Measurements from ENCODE around the gene TSBP1.

The TSBP1 gene

GRCh38 chr6:32393665-32394420, 22.1 kb upstream of the TSBP1 start:
- TF ChIP-seq GATA2 (IDR thresholded peaks at IDR 0.05; ENCODE audit: low read depth, low read length), result no peak

- TF ChIP-seq GATA2 (IDR thresholded peaks at IDR 0.05; ENCODE audit: low read depth, low read length) (no peak), GATA3 (IDR thresholded peaks at IDR 0.05; ENCODE audit: low read depth, low read length) (no peak)
Measured at GRCh38 chr6:32391505-32391904, 19.8 kb upstream of the TSBP1 start.

DNA sequence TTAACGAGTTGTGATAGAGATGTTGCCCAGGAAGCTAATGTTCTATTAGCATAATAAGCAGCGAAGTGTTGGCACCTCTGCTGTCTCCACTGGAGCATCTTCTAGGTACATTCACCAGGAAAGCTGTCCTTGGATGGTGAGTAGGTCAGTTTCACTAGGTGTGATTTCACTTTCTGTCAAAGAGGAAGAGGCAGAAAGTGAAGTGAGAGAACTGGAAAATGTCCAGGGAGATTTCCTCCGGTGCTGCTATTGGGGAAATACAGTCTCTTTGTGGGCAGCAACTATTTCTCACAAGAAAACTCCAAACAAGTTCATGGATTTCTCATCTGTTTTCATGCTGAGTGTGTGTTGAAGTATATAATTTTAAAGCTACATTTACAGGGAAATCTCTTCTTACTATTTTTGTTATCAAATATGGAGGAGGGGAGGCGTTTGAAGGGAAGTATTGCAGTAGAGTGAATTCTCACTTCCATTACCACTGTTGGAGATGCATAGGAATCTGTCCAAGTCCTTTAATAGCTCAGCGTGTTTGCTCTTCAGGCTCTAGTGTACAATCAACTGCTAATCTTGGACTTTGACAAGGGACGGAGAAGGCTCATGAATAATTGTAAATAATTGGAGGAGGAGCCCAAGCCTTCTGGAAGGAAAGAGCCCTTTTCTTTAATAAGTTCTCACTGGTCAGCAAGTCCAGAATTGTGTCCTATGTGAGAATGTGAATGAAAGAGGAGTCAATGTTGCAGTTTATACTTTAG, 16.1 kb upstream of the TSBP1 start:
- no peak for TF ChIP-seq GATA3 (IDR thresholded peaks at IDR 0.05; ENCODE audit: low read depth, low read length)
- no peak for TF ChIP-seq GATA2 (IDR thresholded peaks at IDR 0.05; ENCODE audit: low read depth, low read length)

DNA sequence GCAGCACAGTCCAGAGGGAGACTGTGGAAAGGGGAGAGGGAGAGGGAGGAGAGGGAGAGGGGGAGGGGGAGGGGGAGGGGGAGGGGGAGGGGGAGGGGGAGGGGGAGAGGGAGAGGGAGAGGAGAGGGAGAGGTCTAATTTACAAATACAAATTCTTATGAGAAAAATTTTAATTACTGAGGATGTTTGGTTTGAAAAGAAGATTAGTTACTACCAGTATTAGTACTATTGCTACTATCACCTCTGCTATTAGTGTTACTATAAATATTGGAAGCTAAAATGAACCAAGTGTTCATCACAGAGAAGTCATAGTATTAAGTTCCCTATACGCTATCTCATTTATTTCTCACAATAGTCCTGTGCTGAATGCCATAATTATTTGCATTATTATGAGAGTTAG, 14.3 kb upstream of the TSBP1 start:
- TF ChIP-seq GATA2 (IDR thresholded peaks at IDR 0.05; ENCODE audit: low read depth, low read length) (no peak), GATA3 (IDR thresholded peaks at IDR 0.05; ENCODE audit: low read depth, low read length) (no peak)

GRCh38 chr6:32382757-32383420, 11.2 kb upstream of the TSBP1 start:
- TF ChIP-seq GATA2 (IDR thresholded peaks at IDR 0.05; ENCODE audit: low read depth, low read length) (no peak), GATA3 (IDR thresholded peaks at IDR 0.05; ENCODE audit: low read depth, low read length) (no peak)

DNA sequence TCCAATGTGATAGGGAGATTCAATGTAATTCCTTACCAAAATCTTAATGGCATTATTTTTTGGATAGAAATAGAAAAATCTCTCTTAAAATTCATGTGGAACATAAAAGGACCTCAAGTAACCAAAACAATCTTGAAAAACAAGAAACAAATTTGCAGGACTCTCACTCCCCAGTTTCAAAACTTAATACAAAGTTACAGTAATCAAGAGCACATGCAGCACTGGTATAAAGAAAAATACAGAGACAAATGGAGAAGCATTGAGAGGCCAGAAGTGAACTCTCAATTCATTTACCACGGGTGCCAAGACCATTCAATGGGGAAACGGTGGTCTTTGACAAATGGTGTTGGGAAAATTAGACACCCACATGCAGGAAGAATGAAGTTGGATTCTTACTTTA, 7.8 kb upstream of the TSBP1 start:
- TF ChIP-seq GATA3 (IDR thresholded peaks at IDR 0.05; ENCODE audit: low read depth, low read length), result no peak
- no peak for TF ChIP-seq GATA2 (IDR thresholded peaks at IDR 0.05; ENCODE audit: low read depth, low read length)

GRCh38 chr6:32375739-32376529, 4.2 kb upstream of the TSBP1 start:
- TF ChIP-seq GATA2 (IDR thresholded peaks at IDR 0.05; ENCODE audit: low read depth, low read length) (no peak), GATA3 (IDR thresholded peaks at IDR 0.05; ENCODE audit: low read depth, low read length) (no peak)

- TF ChIP-seq GATA3 (IDR thresholded peaks at IDR 0.05; ENCODE audit: low read depth, low read length) (no peak), GATA2 (IDR thresholded peaks at IDR 0.05; ENCODE audit: low read depth, low read length) (no peak)
Measured at GRCh38 chr6:32371229-32371628, 474 bp downstream of the TSBP1 start.

GRCh38 chr6:32370505-32370904, 1.2 kb downstream of the TSBP1 start:
- TF ChIP-seq GATA3 (IDR thresholded peaks at IDR 0.05; ENCODE audit: low read depth, low read length), result no peak

DNA sequence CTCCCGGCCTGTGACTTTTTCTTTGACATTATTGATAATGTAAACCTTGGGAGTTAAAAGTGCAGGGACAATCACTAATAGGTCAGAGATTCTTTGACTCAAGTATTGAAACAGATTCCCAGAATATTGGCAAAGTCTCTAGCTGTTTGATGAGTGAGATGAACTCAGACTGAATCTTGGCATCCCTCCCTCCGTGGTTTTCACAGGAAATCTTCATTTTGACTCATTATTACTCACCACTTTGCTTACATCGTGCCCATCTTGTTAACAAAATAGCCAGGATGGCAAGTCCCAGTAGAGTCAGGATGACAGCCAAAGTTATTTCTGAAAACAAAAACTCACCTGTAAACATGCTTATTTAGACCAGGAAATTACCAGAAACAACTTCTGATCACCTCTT, 2.0 kb downstream of the TSBP1 start:
- TF ChIP-seq GATA3 (IDR thresholded peaks at IDR 0.05; ENCODE audit: low read depth, low read length) (no peak), GATA2 (IDR thresholded peaks at IDR 0.05; ENCODE audit: low read depth, low read length) (no peak)

- TF ChIP-seq GATA2 (IDR thresholded peaks at IDR 0.05; ENCODE audit: low read depth, low read length) (no peak), GATA3 (IDR thresholded peaks at IDR 0.05; ENCODE audit: low read depth, low read length) (no peak)
Measured at GRCh38 chr6:32367644-32368043, 4.1 kb downstream of the TSBP1 start.

DNA sequence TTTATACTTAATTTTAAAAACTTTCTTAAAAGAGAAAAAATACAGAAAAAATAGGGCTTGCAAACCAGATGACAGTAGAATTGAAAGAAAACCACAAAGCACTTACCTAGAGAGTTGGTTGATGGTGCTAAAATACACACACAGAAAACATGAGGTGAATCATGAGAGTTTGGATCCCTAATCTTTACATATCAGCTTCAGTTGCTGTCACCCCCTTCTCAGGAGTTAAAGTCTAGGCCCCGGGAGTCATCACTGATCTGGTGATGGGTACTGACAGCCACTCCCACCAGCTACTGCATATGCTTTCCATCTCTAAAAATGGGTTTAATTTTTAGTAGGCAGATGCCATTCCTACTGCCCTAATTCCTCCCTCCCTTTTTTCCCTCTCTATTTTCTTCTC, 16.7 kb downstream of the TSBP1 start:
- TF ChIP-seq GATA2 (IDR thresholded peaks at IDR 0.05; ENCODE audit: low read depth, low read length) (no peak), GATA3 (IDR thresholded peaks at IDR 0.05; ENCODE audit: low read depth, low read length) (no peak)

- TF ChIP-seq GATA2 (IDR thresholded peaks at IDR 0.05; ENCODE audit: low read depth, low read length), result no peak
- TF ChIP-seq GATA3 (IDR thresholded peaks at IDR 0.05; ENCODE audit: low read depth, low read length), result no peak
Measured at GRCh38 chr6:32353348-32353747, 18.4 kb downstream of the TSBP1 start.

DNA sequence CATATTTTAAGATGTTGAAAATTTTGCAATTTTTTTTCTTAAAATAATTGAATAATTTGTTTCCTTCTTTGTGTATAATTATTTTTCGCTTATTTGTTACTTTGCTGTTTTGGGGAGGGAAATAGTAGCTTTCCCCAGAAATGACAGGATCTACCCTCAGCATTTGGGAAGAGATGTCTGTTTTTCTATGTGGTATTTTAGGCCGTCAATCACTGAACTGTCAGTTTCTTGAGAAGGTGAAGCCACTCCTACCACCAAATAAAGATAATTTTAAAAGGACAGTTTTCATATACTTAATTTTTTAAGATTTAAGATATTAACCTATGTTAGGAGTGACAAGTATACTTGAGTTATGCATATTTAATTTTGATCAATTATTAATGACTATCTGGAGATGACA, 31.5 kb downstream of the TSBP1 start:
- TF ChIP-seq GATA3 (IDR thresholded peaks at IDR 0.05; ENCODE audit: low read depth, low read length) (no peak), GATA2 (IDR thresholded peaks at IDR 0.05; ENCODE audit: low read depth, low read length) (no peak)
